GM21526 (cell line): ENCODE measurements around the gene EIF1AD.
"Not testable (repeated sequence)": the region's sequence is repeated elsewhere in the genome, so short reads cannot be mapped to it uniquely, and the experiment has no call there.

Experiments used
- ATAC-seq: cut with Tn5 transposase; IDR thresholded peaks from one replicate; pipeline ENCODE4 v1.9.1; 2021; ENCODE audit warnings: moderate library complexity; ENCODE audit not compliant: unreplicated experiment, low FRiP score

The EIF1AD gene, protein sequence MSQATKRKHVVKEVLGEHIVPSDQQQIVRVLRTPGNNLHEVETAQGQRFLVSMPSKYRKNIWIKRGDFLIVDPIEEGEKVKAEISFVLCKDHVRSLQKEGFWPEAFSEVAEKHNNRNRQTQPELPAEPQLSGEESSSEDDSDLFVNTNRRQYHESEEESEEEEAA

GRCh38 chr11:66001942-66002647 lies at the start of gene EIF1AD, which contains the start of gene BANF1:
TSS of gene EIF1AD (minus strand) at chr11:66002157. CDS start at chr11:66000389, 1,768 bp downstream.
TSS of gene BANF1 (plus strand) at chr11:66002503. CDS start at chr11:66003251, 748 bp downstream.
- ATAC-seq = peak; percentile 63

GRCh38 chr11:66051371-66051765 lies 49.4 kb upstream of the EIF1AD start:
- ATAC-seq = no peak

GRCh38 chr11:66050581-66051231 lies 48.7 kb upstream of the EIF1AD start:
- ATAC-seq = no peak

DNA sequence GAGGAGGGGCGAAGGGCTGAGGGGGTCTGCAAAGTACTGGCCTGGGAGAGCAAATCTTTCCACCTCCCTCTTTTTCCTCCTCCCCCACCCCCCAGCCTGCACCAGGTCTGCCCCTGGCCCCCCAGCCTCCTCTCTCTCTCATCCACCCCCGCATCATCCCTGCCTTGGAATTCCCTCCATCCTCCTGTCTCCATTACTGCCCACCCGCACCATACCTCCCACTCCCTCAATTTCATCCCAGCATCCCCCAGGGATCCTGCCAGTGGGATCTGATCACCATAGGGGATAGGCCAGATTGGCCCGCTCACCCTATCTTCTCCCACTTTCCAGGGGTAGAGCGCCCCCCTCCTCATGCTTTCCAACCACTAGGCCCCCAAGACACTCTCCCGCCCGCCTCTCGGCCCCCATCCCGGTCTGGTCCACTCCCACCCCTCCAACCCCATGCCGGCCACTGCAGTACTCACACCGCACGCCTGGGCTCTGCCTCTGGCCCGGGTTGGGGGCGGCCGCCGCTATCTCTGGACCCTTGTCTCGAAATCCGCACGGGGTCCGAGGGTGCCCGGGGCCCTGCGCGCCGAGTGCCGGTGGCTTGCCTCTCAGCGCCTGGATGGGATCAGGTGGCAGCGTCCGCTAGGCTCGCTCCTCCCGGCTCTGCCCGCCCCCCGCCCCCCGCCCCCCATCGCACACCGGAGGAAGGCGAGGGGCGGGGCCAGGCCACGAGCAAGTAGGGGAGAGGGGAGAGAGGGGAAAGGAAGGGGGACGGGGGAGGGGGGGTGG lies 46.8 kb upstream of the EIF1AD start, which contains the start of gene GAL3ST3:
GAL3ST3 (minus strand) TSS at position 615 of the 777 bp plus-strand sequence. CDS start 3,746 bp downstream, outside the sequence.
- ATAC-seq = no peak

- no peak for ATAC-seq
Measured at GRCh38 chr11:66047541-66048365, 45.8 kb upstream of the EIF1AD start.

GRCh38 chr11:66046901-66047300 lies 44.9 kb upstream of the EIF1AD start:
- no peak for ATAC-seq

GRCh38 chr11:66045177-66045639 lies 43.3 kb upstream of the EIF1AD start:
- ATAC-seq = no peak

- ATAC-seq = no peak
Measured at GRCh38 chr11:66044757-66045156, 42.8 kb upstream of the EIF1AD start.

GRCh38 chr11:66042996-66043906 lies 41.3 kb upstream of the EIF1AD start:
- ATAC-seq = no peak

GRCh38 chr11:66042227-66042995 lies 40.5 kb upstream of the EIF1AD start:
- no peak for ATAC-seq

DNA sequence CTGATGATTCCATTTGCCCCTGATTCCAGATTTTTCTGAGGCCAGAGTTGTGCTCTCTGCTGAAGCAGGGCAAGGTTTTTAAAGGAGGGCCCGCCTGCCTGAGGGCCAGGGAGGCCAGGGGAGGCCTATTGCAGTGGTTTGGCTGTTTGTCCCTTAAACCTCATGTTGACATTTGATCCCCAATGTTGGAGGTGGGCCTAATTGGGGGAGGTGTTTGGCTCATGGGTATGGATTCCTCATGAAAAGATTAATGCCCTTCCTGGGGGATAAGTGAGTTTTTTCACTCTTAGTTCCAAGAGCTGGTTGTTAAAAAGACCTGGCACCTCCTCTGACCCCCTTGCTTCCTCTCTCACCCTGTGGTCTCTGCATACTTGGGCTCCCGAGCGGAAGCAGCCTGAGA lies 37.8 kb upstream of the EIF1AD start:
- no peak for ATAC-seq

- no peak for ATAC-seq
Measured at GRCh38 chr11:66037327-66037726, 35.4 kb upstream of the EIF1AD start.

DNA sequence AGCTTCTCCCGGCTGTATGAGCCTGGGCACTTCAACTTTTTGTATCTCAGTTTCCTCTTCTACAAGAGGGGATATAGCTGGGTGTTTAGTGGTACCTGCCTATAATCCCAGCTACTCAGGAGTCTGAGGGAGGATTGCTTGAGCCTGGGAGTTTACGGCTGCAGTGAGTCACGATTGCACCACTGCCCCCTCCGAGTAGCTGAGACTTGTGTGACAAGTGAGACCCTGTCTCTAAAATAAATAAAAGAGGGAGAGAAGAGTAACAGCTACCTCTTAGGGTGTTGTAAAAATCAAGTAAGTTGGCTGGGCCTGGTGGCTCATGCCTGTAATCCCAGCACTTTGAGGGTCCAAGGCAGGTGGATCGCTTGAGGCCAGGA lies 34.4 kb upstream of the EIF1AD start:
- no peak for ATAC-seq

DNA sequence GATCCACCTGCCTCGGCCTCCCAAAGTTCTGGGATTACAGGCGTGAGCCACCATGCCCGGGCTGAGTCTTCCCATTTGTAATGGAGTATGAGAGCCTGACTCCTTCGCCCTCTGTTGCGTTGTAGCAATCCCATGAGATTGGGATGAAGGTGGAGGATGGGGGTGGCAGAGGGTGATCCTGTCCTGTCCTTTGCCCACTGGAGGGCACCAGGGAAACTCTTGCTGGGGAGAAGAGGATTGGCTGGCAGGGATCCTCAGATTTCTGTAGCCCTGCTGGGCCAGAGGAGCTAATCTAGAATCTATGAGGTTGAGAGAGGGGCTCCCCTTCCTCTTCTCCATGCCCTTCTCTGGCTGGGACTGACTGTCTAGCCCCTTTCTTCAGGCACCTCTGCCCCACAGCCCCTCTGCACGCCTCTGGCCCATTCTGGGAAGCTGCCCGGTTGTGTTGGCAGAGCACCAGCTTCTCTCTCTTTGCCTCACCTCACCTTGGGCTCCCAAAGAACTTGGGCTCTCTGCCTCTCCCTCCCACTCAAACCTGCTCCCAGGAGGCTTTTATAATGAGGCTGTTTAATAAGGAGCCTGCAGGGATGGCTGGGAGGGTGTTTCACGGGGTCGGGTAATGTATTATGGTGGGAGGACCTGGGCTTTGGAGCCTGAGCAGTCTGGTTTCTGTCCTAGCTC lies 33.8 kb upstream of the EIF1AD start:
- ATAC-seq = no peak

DNA sequence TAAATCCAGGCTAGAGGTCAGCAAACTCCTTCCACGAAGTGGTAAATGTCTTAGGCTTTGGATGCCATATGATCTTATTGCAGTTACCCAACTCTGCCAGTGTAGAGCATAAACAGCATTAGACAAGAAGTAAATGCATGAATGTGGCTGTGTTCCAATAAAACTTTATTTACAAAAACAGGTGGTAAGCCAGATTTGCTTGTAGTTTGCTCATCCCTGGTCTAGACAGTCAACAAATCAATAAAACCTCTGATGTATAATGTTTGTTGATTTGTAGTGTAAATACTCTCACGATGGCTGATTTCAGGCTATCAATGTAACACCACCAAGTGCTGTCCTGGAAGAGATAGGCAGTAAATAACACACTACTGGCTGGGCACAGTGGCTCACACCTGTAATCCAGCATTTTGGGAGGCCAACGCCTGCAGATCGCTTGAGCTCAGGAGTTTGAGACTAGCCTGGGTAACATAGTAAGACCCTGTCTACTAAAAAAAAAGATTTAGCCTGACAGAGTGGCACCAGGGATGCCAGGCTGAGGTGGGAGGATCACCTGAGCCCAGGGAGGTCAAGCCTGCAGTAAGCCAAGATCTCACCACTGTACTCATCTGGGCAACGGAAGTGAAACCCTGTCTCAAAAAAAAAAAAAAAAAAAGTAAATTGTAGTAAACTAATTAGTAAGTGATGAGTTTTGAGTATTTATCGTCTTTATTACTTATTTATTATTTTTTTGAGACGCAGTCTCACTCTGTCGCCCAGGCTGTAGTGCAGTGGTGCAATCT lies 31.2 kb upstream of the EIF1AD start:
- ATAC-seq = no peak

- ATAC-seq = no peak
Measured at GRCh38 chr11:66026017-66026529, 24.1 kb upstream of the EIF1AD start, which contains the start of gene CATSPER1. TSS of gene CATSPER1 (minus strand) at chr11:66026479. CDS start at chr11:66026379, 100 bp downstream.

DNA sequence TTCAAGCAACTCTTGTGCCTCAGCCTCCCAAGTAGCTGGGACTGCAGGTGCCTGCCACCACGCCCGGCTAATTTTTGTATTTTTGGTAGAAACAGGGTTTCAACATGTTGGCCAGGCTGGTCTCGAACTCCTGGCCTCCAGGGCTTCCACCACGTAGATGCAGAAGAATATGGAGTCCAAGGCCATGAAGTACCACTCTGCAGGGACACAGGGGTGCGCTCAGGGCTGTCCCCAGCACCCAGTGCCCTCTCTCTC lies 21.2 kb upstream of the EIF1AD start:
- ATAC-seq = not testable (repeated sequence)
